Astrocyte of the cerebellum (primary cell): ENCODE results near the gene NHERF2.

Experiments
- DNase-seq: peaks from one replicate; pipeline ENCODE4 v3.0.0-alpha.2; 2011; ENCODE audit warnings: low read depth
- H3K4me3 ChIP-seq: 2 replicates; pipeline ENCODE4 v1.5.1; 2011; ENCODE audit warnings: mild to moderate bottlenecking, low read depth, low read length, moderate library complexity
- CTCF ChIP-seq: IDR thresholded peaks from 2 replicates; pipeline ENCODE4 v1.5.1; 2012; ENCODE audit warnings: low read length, low read depth, moderate library complexity, mild to moderate bottlenecking; ENCODE audit errors: missing control alignments
- in situ Hi-C: cut with HindIII; loops from 2 replicates; pipeline ENCODE4 v1.10.0; 2017; ENCODE audit warnings: low sequenced_read_pairs

The NHERF2 gene

GRCh38 chr16:2037647-2038381, 11.1 kb downstream of the NHERF2 start:
- DNase-seq = no peak
- in situ Hi-C loops = loop anchor here (5.0 to 10.0 kb wide), 3 partner anchors 39 to 127 kb away; partner anchors contain the start of genes GFER and NOXO1
- no peak overlapping the region for H3K4me3 ChIP-seq
- TF ChIP-seq CTCF = no peak

DNA sequence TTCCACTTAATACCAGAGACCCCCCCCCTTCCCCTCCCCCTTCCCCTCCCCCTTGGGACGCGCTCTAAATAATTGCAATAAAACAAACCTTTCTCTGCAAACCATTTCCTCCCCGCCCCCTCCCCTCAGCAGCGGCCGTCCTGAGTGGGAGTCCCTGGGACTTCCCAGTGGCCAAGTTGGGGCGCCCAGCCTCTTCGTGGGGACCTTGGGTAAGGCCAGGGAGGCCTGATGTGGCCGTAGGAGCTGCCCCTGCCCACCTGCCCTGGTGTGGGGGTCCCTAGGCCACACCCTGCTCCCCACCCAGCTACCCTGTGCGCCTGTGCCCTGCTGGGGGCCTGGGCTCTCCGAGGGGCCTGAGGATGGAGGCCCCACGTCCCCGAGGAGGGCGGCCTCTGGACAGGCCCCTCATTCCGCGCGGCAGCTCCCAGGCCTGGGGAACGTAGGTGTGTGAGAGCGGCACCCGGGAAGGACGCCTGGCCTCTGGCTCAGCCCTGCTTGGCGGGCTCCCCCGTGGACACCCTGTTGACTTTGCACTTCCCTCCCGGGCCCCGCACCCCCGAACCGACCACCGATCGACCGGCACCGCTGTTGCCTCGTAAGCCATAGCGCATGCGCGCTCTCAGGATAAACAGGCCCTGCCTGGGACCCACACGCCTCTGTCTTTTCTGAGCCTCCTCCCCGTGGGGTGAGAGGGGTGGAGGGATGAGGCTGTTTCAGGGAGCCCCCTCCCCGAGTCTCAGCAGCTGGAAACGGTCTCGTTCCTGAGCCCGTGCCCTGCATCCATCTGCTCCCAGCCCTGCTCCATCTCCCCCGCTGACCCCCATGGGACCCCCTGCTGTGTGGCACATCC, 11.9 kb downstream of the NHERF2 start:
- H3K4me3 ChIP-seq = no peak overlapping the region
- DNase-seq = no peak
- in situ Hi-C loops = loop anchor here (5.0 to 10.0 kb wide), 3 partner anchors 39 to 126 kb away; partner anchors contain the start of genes GFER and NOXO1
- TF ChIP-seq CTCF = no peak

GRCh38 chr16:2039274-2040031, 12.8 kb downstream of the NHERF2 start:
- DNase-seq = no peak
- in situ Hi-C loops = loop anchor here (5.0 to 10.0 kb wide), 3 partner anchors 38 to 125 kb away; partner anchors contain the start of genes GFER and NOXO1
- H3K4me3 ChIP-seq = no peak overlapping the region
- no peak for TF ChIP-seq CTCF

DNA sequence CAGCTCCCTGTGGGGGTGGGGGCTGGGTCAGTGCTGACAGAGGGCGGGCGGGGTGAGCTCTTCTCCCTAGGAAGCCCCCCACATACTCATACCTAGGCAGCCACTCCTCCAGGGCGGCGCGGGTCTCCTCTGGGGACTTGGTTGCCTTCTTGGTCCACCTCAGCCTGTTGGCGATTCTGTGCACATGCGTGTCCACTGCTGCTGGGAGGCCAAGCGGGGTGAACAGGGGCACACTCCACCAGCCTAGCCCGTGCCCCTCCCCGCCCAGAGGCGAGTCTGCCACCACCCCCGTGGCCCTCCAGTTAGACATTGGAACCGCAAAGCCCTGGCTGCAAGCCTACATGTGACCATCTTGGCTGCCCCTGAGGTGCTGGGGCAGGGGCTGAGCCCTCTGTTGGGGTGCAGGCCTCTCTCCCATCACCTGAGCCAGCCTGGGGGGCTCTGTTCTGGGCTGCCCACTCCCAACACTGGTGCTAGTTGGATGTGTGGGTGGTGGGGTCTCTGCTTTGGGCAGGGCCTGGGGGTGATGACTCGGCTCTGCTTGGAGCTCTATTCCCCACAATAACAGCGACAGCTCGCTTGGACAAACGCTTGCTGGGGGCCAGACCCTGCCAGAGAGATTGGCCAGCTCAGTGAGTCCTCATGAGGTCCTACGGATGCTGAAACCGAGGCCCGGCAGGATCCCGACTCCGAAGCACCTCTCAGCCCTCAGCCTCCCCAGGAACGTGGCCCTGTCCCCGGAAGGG, 13.5 kb downstream of the NHERF2 start:
- in situ Hi-C loops = no loop called here
- no peak for TF ChIP-seq CTCF
- no peak for DNase-seq
- no peak overlapping the region for H3K4me3 ChIP-seq

GRCh38 chr16:2040787-2041522, 14.3 kb downstream of the NHERF2 start:
- TF ChIP-seq CTCF = no peak
- H3K4me3 ChIP-seq = no peak overlapping the region
- in situ Hi-C loops = no loop called here
- DNase-seq = no peak
